ENCODE data around the gene IAH1.

IAH1 gene

DNA sequence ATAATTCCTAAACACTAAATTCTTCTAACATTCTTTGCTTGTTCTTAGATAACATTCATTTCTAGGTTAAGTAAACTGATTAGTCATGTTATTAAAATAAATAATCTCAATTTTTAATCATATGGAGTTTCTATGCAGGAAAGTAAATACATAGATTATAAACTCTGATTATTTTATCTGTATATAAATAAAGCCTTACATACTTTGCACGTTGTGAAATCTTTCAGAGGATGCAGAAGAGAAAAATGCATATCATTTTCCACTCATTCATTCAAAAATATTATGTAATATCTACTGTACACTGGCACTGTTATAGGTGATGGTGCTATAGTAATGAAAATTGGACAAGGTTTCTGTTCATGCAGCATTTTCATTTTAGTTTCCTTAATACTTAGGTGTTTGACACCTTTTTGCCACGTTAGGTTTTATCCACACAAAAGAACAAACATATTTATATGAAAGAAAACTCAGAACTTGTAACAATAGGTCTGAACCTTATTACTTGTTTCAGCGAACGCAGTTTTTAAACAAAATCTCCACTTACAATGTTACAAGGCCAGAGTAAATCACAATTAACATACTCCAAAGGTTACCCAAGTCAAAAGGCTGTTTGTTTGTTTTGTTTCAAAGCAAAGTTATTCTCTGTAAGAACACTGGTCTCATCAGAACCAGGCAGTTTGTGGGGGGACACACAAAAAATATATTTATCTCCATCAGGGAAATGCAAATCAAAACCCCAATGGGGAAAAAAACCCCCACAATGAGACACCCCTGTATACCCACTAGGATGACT is 53.8 kb downstream of the IAH1 start:
- DNase-seq (ENCODE audit: low read depth in 2 of 3, low spot score in 1 of 3) = no peak

DNA sequence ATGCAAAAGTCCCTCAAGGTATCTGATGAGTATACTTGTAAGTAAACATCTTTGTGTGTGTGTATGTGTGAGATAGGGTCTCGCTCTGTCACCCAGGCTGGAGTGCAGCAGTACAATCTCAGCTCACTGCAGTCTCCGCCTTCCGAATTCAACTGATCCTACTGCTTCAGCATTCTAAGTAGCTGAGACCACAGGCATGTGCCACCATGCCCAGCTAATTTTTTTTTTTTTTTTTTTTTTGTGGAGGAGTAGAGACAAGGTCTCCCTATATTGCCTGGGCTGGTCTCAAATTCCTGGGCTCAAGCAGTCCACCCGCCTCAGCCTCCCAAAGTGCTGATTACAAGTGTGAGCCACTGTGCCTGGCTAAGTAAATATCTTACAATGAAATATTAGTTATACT is 58.1 kb downstream of the IAH1 start:
- no peak for DNase-seq (ENCODE audit: low read depth in 2 of 3, low spot score in 1 of 3)

DNA sequence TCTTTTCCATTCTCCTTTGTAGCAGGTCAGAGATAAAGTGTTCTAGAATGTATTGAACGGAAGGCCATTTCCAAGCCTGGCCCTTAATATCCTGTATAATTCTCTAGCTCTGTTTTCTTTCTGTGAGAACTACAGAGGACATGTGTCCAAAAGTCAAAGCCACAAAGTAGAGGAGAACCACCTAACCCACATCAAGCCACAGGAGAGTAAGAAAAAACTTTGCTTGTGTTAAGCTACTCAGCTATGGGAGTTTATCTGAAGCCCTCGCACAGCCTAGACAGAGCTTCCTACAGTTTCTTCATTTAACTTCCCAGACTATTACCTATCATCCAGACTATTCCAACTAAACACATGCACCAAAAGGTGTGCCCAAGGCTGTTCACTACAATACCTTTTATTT is 59.3 kb downstream of the IAH1 start:
- no peak for DNase-seq (ENCODE audit: low read depth in 2 of 3, low spot score in 1 of 3)

DNA sequence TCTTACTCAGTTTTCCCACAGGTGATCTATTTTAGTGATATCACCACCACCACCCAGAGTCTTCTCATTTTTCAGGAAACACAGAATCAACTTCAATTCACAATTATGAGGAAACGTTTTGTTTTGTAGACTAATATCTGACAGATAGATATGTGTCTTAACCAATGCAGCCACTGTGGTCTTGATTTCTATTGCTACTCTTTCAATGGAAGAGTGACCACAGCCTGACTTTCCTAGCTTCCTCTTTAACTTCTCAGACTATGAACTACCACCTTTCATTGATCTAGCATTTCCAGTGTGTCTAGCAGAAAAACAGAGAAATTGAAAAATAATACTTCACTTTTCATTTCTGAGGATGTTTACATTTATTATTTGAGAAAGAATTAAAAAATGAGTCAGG is 60.8 kb downstream of the IAH1 start:
- DNase-seq (ENCODE audit: low read depth in 2 of 3, low spot score in 1 of 3) = no peak

DNA sequence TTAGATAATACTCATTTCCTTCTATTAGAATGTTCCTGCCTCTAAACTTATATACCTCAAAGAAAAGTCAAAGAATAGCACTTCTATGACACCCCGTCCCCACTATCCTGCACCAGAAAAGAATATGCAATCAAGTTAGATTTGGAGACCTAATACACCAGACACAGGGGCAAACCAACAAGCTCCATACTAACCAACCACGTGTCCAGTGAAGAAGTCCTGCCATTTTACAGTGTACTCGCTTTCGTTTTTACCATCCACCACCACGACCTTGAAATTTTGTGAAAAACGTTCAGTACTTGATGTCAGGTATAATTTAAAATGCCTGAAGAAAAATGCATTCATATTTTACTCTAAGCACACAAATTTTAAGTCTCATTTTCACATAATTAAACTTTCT is 62.2 kb downstream of the IAH1 start:
- DNase-seq (ENCODE audit: low read depth in 2 of 3, low spot score in 1 of 3) = no peak

DNA sequence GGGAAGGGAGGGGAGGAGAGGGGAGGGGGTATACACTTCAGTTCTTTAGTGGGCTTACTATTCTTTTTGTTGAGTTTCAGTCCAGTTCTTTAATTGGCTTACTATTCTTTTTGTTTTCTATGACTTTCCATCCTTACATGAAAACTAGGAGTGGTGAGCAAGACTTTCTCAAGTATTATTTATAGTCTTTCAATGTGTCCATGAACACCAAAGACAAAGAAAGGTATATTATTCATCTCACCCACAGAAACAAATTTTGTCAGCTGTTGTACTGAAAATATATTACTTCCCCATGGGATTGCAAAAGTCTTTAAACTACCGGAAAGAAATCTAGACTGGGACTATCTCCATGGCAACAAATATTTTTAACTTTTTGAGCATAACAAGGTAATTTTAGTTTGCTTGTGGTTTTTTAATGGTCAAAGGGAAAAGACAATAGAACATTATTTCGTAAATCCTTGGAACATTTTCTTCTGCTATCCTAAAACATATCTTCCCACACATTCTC is 63.7 kb downstream of the IAH1 start:
- no peak for DNase-seq (ENCODE audit: low read depth in 2 of 3, low spot score in 1 of 3)
